ENCODE data around the gene RTN4RL2. TPM values are rescaled to one million over a fixed set of nuclear protein-coding genes. Genes with fewer than 3 reads are reported as not detected.

Gene RTN4RL2
- total RNA-seq, 1 donor, result 0.36 TPM

GRCh38 chr11:57421805-57422204 lies 38.5 kb upstream of the RTN4RL2 start:
- H3K4me1 ChIP-seq (ENCODE audit: insufficient read depth, low read length), result peaks cover 28% of the 10 kb centered on the region
- no peak for TF ChIP-seq CTCF (IDR thresholded peaks at IDR 0.05; ENCODE audit: extremely low read depth, low read depth, low read length)
- no peak overlapping the region for H3K4me2 ChIP-seq (ENCODE audit: insufficient read depth, low read length)
- H3K27me3 ChIP-seq (ENCODE audit: insufficient read depth, low read length), result no peaks in the 10 kb centered on the region
- no peak overlapping the region for H2AFZ ChIP-seq (ENCODE audit: low read length)
- no peak for DNase-seq (ENCODE audit: insufficient read length, low spot score, missing footprints)
- H3K36me3 ChIP-seq (ENCODE audit: insufficient read depth, low read length), result peaks cover 42% of the 10 kb centered on the region
- H4K20me1 ChIP-seq (ENCODE audit: insufficient read depth, low read length), result no peaks in the 10 kb centered on the region
- no peak overlapping the region for H3K27ac ChIP-seq (ENCODE audit: low read depth, low read length)
- H3K4me3 ChIP-seq (ENCODE audit: insufficient read depth, low read length), result no peak overlapping the region
- no peaks in the 10 kb centered on the region for H3K9me3 ChIP-seq (ENCODE audit: low read depth, low read length)
- peaks cover 20% of the 10 kb centered on the region for H3K79me2 ChIP-seq (ENCODE audit: insufficient read depth, low read length)

- Histone ChIP-seq H3K36me3 (ENCODE audit: insufficient read depth, low read length) (peaks cover 36% of the 10 kb centered on the region), H3K4me3 (ENCODE audit: insufficient read depth, low read length) (no peak overlapping the region), H3K4me2 (ENCODE audit: insufficient read depth, low read length) (no peak overlapping the region), H3K27ac (ENCODE audit: low read depth, low read length) (no peak overlapping the region), H4K20me1 (ENCODE audit: insufficient read depth, low read length) (no peaks in the 10 kb centered on the region), H3K27me3 (ENCODE audit: insufficient read depth, low read length) (no peaks in the 10 kb centered on the region), H3K79me2 (ENCODE audit: insufficient read depth, low read length) (peaks cover 20% of the 10 kb centered on the region), H3K9me3 (ENCODE audit: low read depth, low read length) (no peaks in the 10 kb centered on the region), H2AFZ (ENCODE audit: low read length) (no peak overlapping the region), H3K4me1 (ENCODE audit: insufficient read depth, low read length) (peaks cover 37% of the 10 kb centered on the region)
- no peak for DNase-seq (ENCODE audit: insufficient read length, low spot score, missing footprints)
- TF ChIP-seq CTCF (IDR thresholded peaks at IDR 0.05; ENCODE audit: extremely low read depth, low read depth, low read length), result no peak
Observed at GRCh38 chr11:57422669-57423068, 37.7 kb upstream of the RTN4RL2 start.

- peak overlapping the region; percentile 74 for H3K4me2 ChIP-seq (ENCODE audit: insufficient read depth, low read length)
Observed at GRCh38 chr11:57424137-57424791, 36.1 kb upstream of the RTN4RL2 start.

More at GRCh38 chr11:57424137-57424791, 36.1 kb upstream of the RTN4RL2 start:
- Histone ChIP-seq H3K9me3 (ENCODE audit: low read depth, low read length) (no peaks in the 10 kb centered on the region), H3K4me1 (ENCODE audit: insufficient read depth, low read length) (peaks cover 45% of the 10 kb centered on the region), H3K79me2 (ENCODE audit: insufficient read depth, low read length) (peaks cover 20% of the 10 kb centered on the region), H3K4me3 (ENCODE audit: insufficient read depth, low read length) (peak overlapping the region; percentile 35), H3K27ac (ENCODE audit: low read depth, low read length) (peak overlapping the region; percentile 96), H3K36me3 (ENCODE audit: insufficient read depth, low read length) (peaks cover 28% of the 10 kb centered on the region), H3K27me3 (ENCODE audit: insufficient read depth, low read length) (no peaks in the 10 kb centered on the region), H4K20me1 (ENCODE audit: insufficient read depth, low read length) (no peaks in the 10 kb centered on the region), H2AFZ (ENCODE audit: low read length) (no peak overlapping the region)
- no peak for TF ChIP-seq CTCF (IDR thresholded peaks at IDR 0.05; ENCODE audit: extremely low read depth, low read depth, low read length)
- no peak for DNase-seq (ENCODE audit: insufficient read length, low spot score, missing footprints)
